IMR-90 (cell line): ENCODE measurements around the gene TMEM129.

Experiments used
- BHLHE40 ChIP-seq: fragments of 150-350 bp; IDR thresholded peaks from 2 replicates; pipeline ENCODE4 v1.6.1; 2016; ENCODE audit warnings: mild to moderate bottlenecking, low read depth, low read length
- CEBPB ChIP-seq: IDR thresholded peaks from 2 replicates; pipeline ENCODE4 v1.6.1; 2012; ENCODE audit warnings: low read depth, low read length, improper control_type of control experiment
- CHD1 ChIP-seq: IDR thresholded peaks from 2 replicates; pipeline ENCODE4 v1.6.1; 2012; ENCODE audit warnings: low read depth, low read length, improper control_type of control experiment
- CTCF ChIP-seq: conservative IDR thresholded peaks from 2 replicates; pipeline ENCODE4 v1.5.1; 2012; ENCODE audit warnings: mild to moderate bottlenecking, low read depth, low read length, improper control_type of control experiment
- ELK1 ChIP-seq: fragments of 150-350 bp; IDR thresholded peaks from 2 replicates; pipeline ENCODE4 v1.6.1; 2016; ENCODE audit warnings: low read depth, mild to moderate bottlenecking, low read length, moderate library complexity, borderline replicate concordance
- MAFK ChIP-seq: IDR thresholded peaks from 2 replicates; pipeline ENCODE4 v1.6.1; 2012; ENCODE audit warnings: low read depth, low read length, improper control_type of control experiment
- MAZ ChIP-seq: IDR thresholded peaks from 2 replicates; pipeline ENCODE4 v1.6.1; 2012; ENCODE audit warnings: low read depth, mild to moderate bottlenecking, low read length, improper control_type of control experiment, moderate library complexity, borderline replicate concordance
- MXI1 ChIP-seq: IDR thresholded peaks from 2 replicates; pipeline ENCODE4 v1.6.1; 2012; ENCODE audit warnings: low read depth, mild to moderate bottlenecking, low read length, moderate library complexity, borderline replicate concordance
- POLR2A ChIP-seq: IDR thresholded peaks from 2 replicates; pipeline ENCODE4 v1.6.1; 2012; ENCODE audit warnings: mild to moderate bottlenecking, low read depth, low read length
- RAD21 ChIP-seq: IDR thresholded peaks from 2 replicates; pipeline ENCODE4 v1.6.1; 2012; ENCODE audit warnings: low read length, improper control_type of control experiment
- RCOR1 ChIP-seq: IDR thresholded peaks from 2 replicates; pipeline ENCODE4 v1.6.1; 2012; ENCODE audit warnings: mild to moderate bottlenecking, low read length, improper control_type of control experiment; ENCODE audit not compliant: insufficient replicate concordance
- RFX5 ChIP-seq: IDR thresholded peaks from 2 replicates; pipeline ENCODE4 v1.8.0; 2012; ENCODE audit warnings: low read depth, mild to moderate bottlenecking, low read length, moderate library complexity
- SMC3 ChIP-seq: fragments of 150-350 bp; IDR thresholded peaks from 2 replicates; pipeline ENCODE4 v1.6.1; 2016; ENCODE audit warnings: low read depth, mild to moderate bottlenecking, antibody characterized with exemption, low read length, moderate library complexity

GRCh38 chr4:1740021-1740545 lies 19.0 kb upstream of the TMEM129 start:
- no peak for TF ChIP-seq CTCF
- TF ChIP-seq MAFK, result no peak
- no peak for TF ChIP-seq RCOR1
- TF ChIP-seq SMC3, result no peak
- no peak for TF ChIP-seq POLR2A
- TF ChIP-seq CEBPB, result no peak
- TF ChIP-seq RAD21, result no peak
- no peak for TF ChIP-seq RFX5
- TF ChIP-seq MAZ, result no peak
- no peak for TF ChIP-seq BHLHE40
- TF ChIP-seq CHD1, result no peak
- no peak for TF ChIP-seq ELK1
- no peak for TF ChIP-seq MXI1
